ENCODE results near the gene SLC35G3. TPM values are rescaled to one million over a fixed set of nuclear protein-coding genes. Genes with fewer than 3 reads are reported as not detected.
"Not testable (repeated sequence)": the region's sequence is repeated elsewhere in the genome, so short reads cannot be mapped to it uniquely, and the experiment has no call there.

Gene SLC35G3
- total and polyA plus RNA-seq, 8 donors = 0.12 TPM; not detected in 7

GRCh38 chr17:35174835-35175334, 19.3 kb downstream of the SLC35G3 start:
- TF ChIP-seq EP300 (IDR thresholded peaks at IDR 0.05) (no peak), POLR2A (IDR thresholded peaks at IDR 0.05) (no peak)
- TF ChIP-seq, protein P1, sequence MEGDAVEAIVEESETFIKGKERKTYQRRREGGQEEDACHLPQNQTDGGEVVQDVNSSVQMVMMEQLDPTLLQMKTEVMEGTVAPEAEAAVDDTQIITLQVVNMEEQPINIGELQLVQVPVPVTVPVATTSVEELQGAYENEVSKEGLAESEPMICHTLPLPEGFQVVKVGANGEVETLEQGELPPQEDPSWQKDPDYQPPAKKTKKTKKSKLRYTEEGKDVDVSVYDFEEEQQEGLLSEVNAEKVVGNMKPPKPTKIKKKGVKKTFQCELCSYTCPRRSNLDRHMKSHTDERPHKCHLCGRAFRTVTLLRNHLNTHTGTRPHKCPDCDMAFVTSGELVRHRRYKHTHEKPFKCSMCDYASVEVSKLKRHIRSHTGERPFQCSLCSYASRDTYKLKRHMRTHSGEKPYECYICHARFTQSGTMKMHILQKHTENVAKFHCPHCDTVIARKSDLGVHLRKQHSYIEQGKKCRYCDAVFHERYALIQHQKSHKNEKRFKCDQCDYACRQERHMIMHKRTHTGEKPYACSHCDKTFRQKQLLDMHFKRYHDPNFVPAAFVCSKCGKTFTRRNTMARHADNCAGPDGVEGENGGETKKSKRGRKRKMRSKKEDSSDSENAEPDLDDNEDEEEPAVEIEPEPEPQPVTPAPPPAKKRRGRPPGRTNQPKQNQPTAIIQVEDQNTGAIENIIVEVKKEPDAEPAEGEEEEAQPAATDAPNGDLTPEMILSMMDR (IDR thresholded peaks at IDR 0.05) = no peak
- WGBS, 5 donors = 77 to 86% (median 82%) methylated on average over 2 of the region's 2 CpGs
- intact Hi-C loops (cut with DNase I; ENCODE audit: low total_unique reads) = loop anchor here (5.0 kb wide), 1 partner anchor 357 kb away; no protein-coding TSS in a partner anchor

DNA sequence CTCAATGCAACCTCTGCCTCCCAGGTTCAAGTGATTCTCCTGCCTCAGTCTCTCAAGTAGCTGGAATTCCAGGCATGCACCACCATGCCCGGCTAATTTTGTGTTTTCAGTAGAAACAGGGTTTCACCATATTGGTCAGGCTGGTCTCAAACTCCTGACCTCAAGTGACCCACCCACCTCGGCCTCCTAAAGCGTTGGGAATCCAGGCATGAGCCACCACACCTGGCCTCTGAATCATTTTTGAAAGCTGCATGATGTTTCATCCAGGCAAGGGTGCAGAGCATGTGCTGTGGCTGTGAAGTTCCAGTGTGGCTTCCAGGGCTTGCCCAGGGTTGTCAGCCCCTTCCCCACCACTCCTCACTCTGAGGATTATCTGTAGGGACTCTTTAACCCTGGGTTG, 21.9 kb downstream of the SLC35G3 start:
- not testable (repeated sequence) for H3K36me3 ChIP-seq, DNase-seq, H3K4me1 ChIP-seq, H3K27ac ChIP-seq, H3K4me3 ChIP-seq, H3K9me3 ChIP-seq, H3K27me3 ChIP-seq
- 80 to 95% (median 83%) methylated on average over 3 of the region's 3 CpGs for WGBS, 5 donors
- intact Hi-C loops (cut with DNase I; ENCODE audit: low total_unique reads) = loop anchor here (5.0 kb wide), 1 partner anchor 360 kb away; no protein-coding TSS in a partner anchor

More at GRCh38 chr17:35174835-35175334, 19.3 kb downstream of the SLC35G3 start:
- Histone ChIP-seq H3K27ac (no peak overlapping the region), H3K9me3 (no peaks in the 10 kb centered on the region), H3K36me3 (no peaks in the 10 kb centered on the region), H3K4me3 (no peak overlapping the region), H3K27me3 (peaks cover 0 to 2% (median 0%) of the 10 kb centered on the region in 3 donors), H3K4me1 (no peaks in the 10 kb centered on the region)
- DNase-seq = no peak

- Histone ChIP-seq H3K4me3 (no peak overlapping the region), H3K36me3 (no peaks in the 10 kb centered on the region), H3K27me3 (peaks cover 0 to 6% (median 0%) of the 10 kb centered on the region in 3 donors), H3K4me1 (no peaks in the 10 kb centered on the region), H3K9me3 (no peaks in the 10 kb centered on the region), H3K27ac (no peak overlapping the region)
- WGBS, 5 donors = 33 to 46% (median 42%) methylated on average over 2 of the region's 2 CpGs
- no peak for DNase-seq
- TF ChIP-seq, protein P1 (IDR thresholded peaks at IDR 0.05) = no peak
- no peak for TF ChIP-seq POLR2A (IDR thresholded peaks at IDR 0.05)
- TF ChIP-seq EP300 (IDR thresholded peaks at IDR 0.05) = no peak
- TF ChIP-seq POLR2AphosphoS5 (IDR thresholded peaks at IDR 0.05) = no peak
- intact Hi-C loops (cut with DNase I; ENCODE audit: low total_unique reads) = loop anchor here (5.0 kb wide), 1 partner anchor 360 kb away; no protein-coding TSS in a partner anchor
Measured at GRCh38 chr17:35171834-35172233, 22.4 kb downstream of the SLC35G3 start.

GRCh38 chr17:35170968-35171771, 23.0 kb downstream of the SLC35G3 start:
- Histone ChIP-seq H3K27me3 (peaks cover 0 to 11% (median 0%) of the 10 kb centered on the region in 3 donors), H3K9me3 (no peaks in the 10 kb centered on the region), H3K27ac (no peak overlapping the region), H3K4me1 (no peaks in the 10 kb centered on the region), H3K36me3 (no peaks in the 10 kb centered on the region), H3K4me3 (no peak overlapping the region)
- TF ChIP-seq, protein P1 (IDR thresholded peaks at IDR 0.05) = peak in 3 of 7 experiments; percentile 2 to 43 (median 36)
- TF ChIP-seq POLR2A (IDR thresholded peaks at IDR 0.05) = no peak
- 60 to 71% (median 68%) methylated on average over 18 of the region's 18 CpGs for WGBS, 5 donors
- peak in 1 of 2 donors; percentile 40 for DNase-seq
- intact Hi-C loops (cut with DNase I; ENCODE audit: low total_unique reads) = loop anchor here (5.0 kb wide), 1 partner anchor 361 kb away; no protein-coding TSS in a partner anchor

Data from stomach (tissue), 9 donors.